Panc1 (cell line): Measurements from ENCODE around the gene TULP3. TPM values are rescaled to one million over a fixed set of nuclear protein-coding genes. Genes with fewer than 3 reads are reported as not detected.

Experiments used
- ATAC-seq: fragments of 200-7000 bp; cut with Tn5 transposase; 2 replicates; pipeline ENCODE4 v1.9.1; 2020; ENCODE audit warnings: mild to moderate bottlenecking, moderate library complexity
- BruUV-seq: library from RNA; stranded (reverse); fragments of 400-500 nt; replicated peaks from 2 replicates; lab custom pipeline; 2021; lab: Mats Ljungman, UMichigan
- CTCF ChIA-PET: fragments of 300-600 bp; sonication (Branson Sonifier 250); formaldehyde crosslinking; loops from one replicate; lab custom pipeline; 2022; ENCODE audit warnings: antibody characterized with exemption; lab: Charles Lee
- POLR2A ChIA-PET: fragments of 300-600 bp; sonication (Branson Sonifier 250); formaldehyde crosslinking; loops from one replicate; lab custom pipeline; 2022; ENCODE audit warnings: antibody characterized with exemption; lab: Charles Lee
- DNase-seq: peaks from one replicate; pipeline ENCODE4 v3.0.0-alpha.2; 2010; ENCODE audit warnings: low read depth, low spot score
- H3K27ac ChIP-seq: 2 replicates; pipeline ENCODE4 v1.5.1; 2011; ENCODE audit warnings: mild to moderate bottlenecking, low read length, inconsistent platforms
- H3K27me3 ChIP-seq: fragments of 200-500 bp; sonication (Bioruptor generic); 2 replicates; pipeline ENCODE4 v1.6.0; 2014; ENCODE audit warnings: low read length, inconsistent platforms; ENCODE audit not compliant: control insufficient read depth, insufficient read depth
- H3K36me3 ChIP-seq: fragments of 200-500 bp; sonication (Bioruptor generic); 2 replicates; pipeline ENCODE4 v1.5.1; 2014; ENCODE audit warnings: inconsistent platforms, mild to moderate bottlenecking, low read length, moderate library complexity; ENCODE audit not compliant: control insufficient read depth, insufficient read depth
- H3K4me1 ChIP-seq: 2 replicates; pipeline ENCODE4 v1.5.1; 2011; ENCODE audit warnings: inconsistent platforms, mild to moderate bottlenecking, low read length, moderate library complexity; ENCODE audit not compliant: control insufficient read depth, insufficient read depth
- H3K4me3 ChIP-seq, 2 experiments: 2 replicates each; pipeline ENCODE4 v1.5.1; 2011 to 2012; ENCODE audit warnings: low read depth in 2 of 2, low read length in 2 of 2, mild to moderate bottlenecking in 2 of 2, inconsistent platforms in 1 of 2, moderate library complexity in 1 of 2
- H3K9me3 ChIP-seq: fragments of 200-500 bp; sonication (Bioruptor generic); 2 replicates; pipeline ENCODE4 v1.5.1; 2014; ENCODE audit warnings: low read depth, mild to moderate bottlenecking, inconsistent platforms, low read length, moderate library complexity; ENCODE audit not compliant: control insufficient read depth, insufficient read depth
- CTCF ChIP-seq: fragments of 450-650 bp; IDR thresholded peaks from 2 replicates; pipeline ENCODE4 v1.5.1; 2017; ENCODE audit warnings: mild to moderate bottlenecking
- POLR2AphosphoS5 ChIP-seq: IDR thresholded peaks from 2 replicates; pipeline ENCODE4 v1.6.1; 2012; ENCODE audit warnings: mild to moderate bottlenecking, low read depth, low read length, moderate library complexity
- REST ChIP-seq, 2 experiments: IDR thresholded peaks; 2 replicates each; pipeline ENCODE4 v1.6.1; 2011 to 2012; ENCODE audit warnings: low read depth in 2 of 2, control low read depth in 1 of 2, low read length in 1 of 2, mild to moderate bottlenecking in 1 of 2, moderate library complexity in 1 of 2; ENCODE audit not compliant: insufficient read depth in 1 of 2
- SIN3A ChIP-seq: IDR thresholded peaks from 2 replicates; pipeline ENCODE4 v1.6.1; 2012; ENCODE audit warnings: low read depth, mild to moderate bottlenecking, low read length, moderate library complexity, borderline replicate concordance; ENCODE audit not compliant: insufficient read depth
- TCF7L2 ChIP-seq: IDR thresholded peaks from 2 replicates; pipeline ENCODE4 v1.6.1; 2011; ENCODE audit warnings: mild to moderate bottlenecking, low read depth, low read length, inconsistent platforms
- in situ Hi-C: cut with HindIII; loops from 2 replicates; pipeline ENCODE4 v1.10.0; 2016; ENCODE audit warnings: low sequenced_read_pairs, low pct_unique_long_range_greater_than_20kb
- intact Hi-C: fragments of 100-400 bp; cut with micrococcal nuclease; formaldehyde crosslinking; loops from one replicate; pipeline ENCODE4 v1.10.0; 2022; ENCODE audit not compliant: unreplicated experiment
- total RNA-seq: library from RNA; stranded (reverse); gene quantifications from one replicate; pipeline ENCODE4 v1.2.1, GENCODE V29; 2021; ENCODE audit not compliant: unreplicated experiment

The TULP3 gene
- total RNA-seq, 1 experiment from 2014 or later, result 29.3 TPM

- Histone ChIP-seq H3K4me1 (no peaks in the 10 kb centered on the region), H3K36me3 (peaks cover 5% of the 10 kb centered on the region; the same call in 1 of the 2 replicates), H3K9me3 (no peaks in the 10 kb centered on the region), H3K27me3 (no peaks in the 10 kb centered on the region), H3K27ac (no peak overlapping the region), H3K4me3 (no peak overlapping the region)
- no TSS peak for BruUV-seq
- TF ChIP-seq SIN3A (no peak), POLR2AphosphoS5 (no peak), REST (IDR thresholded peaks at IDR 0.05; ENCODE audit: insufficient read depth in 1 of 2, low read depth in 2 of 2, low read length in 1 of 2) (no peak), CTCF (no peak), TCF7L2 (no peak)
- ChIA-PET POLR2A (no interaction called here), CTCF (interaction anchor here (0.5 kb wide), 1 partner anchor 85 kb away, joined by 3 read pairs; no protein-coding TSS in a partner anchor)
- DNase-seq, result no peak
- in situ Hi-C loops, result no loop called here
- intact Hi-C loops, result no loop called here
- ATAC-seq, result no peak
These were observed 48.5 kb downstream of the TULP3 start for GRCh38 chr12:2939191-2939590.

GRCh38 chr12:2940564-2940963 is 49.9 kb downstream of the TULP3 start:
- CTCF ChIA-PET, result no interaction called here
- no TSS peak for BruUV-seq
- POLR2A ChIA-PET, result no interaction called here
- TF ChIP-seq CTCF, result no peak
- TF ChIP-seq SIN3A, result no peak
- Histone ChIP-seq H3K9me3 (no peaks in the 10 kb centered on the region), H3K27me3 (no peaks in the 10 kb centered on the region), H3K4me1 (no peaks in the 10 kb centered on the region), H3K27ac (no peak overlapping the region), H3K4me3 (no peak overlapping the region), H3K36me3 (no peaks in the 10 kb centered on the region)
- ATAC-seq (no peak), DNase-seq (no peak)
- in situ Hi-C loops (no loop called here), intact Hi-C loops (no loop called here)
